OCI-LY1 (cell line): Measurements from ENCODE around the gene LRRC71.

Experiments
- H2AFZ ChIP-seq: fragments of 200-600 bp; sonication (generic), shearing (Covaris generic); 2 replicates; pipeline ENCODE4 v1.6.0; 2014; ENCODE audit warnings: antibody characterized with exemption, mild to moderate bottlenecking, low read length
- H3F3A ChIP-seq: fragments of 200-600 bp; sonication (generic), shearing (Covaris generic); 2 replicates; pipeline ENCODE4 v1.6.0; 2014; ENCODE audit warnings: mild to moderate bottlenecking, antibody characterized with exemption, low read length, moderate library complexity; ENCODE audit not compliant: insufficient read depth
- H3K27ac ChIP-seq: fragments of 200-600 bp; sonication (generic); 2 replicates; pipeline ENCODE4 v1.5.1; 2014; ENCODE audit warnings: low read length, mixed run types, mild to moderate bottlenecking, low read depth; ENCODE audit not compliant: poor library complexity, severe bottlenecking
- H3K27me3 ChIP-seq: fragments of 200-600 bp; sonication (generic); 2 replicates; pipeline ENCODE4 v1.6.0; 2014; ENCODE audit warnings: antibody characterized with exemption, mild to moderate bottlenecking, low read length, moderate library complexity; ENCODE audit not compliant: insufficient read depth
- H3K36me3 ChIP-seq: fragments of 200-600 bp; sonication (generic); 2 replicates; pipeline ENCODE4 v1.6.1; 2014; ENCODE audit warnings: mild to moderate bottlenecking, antibody characterized with exemption, low read length, moderate library complexity, mixed read lengths; ENCODE audit not compliant: insufficient read depth
- H3K4me1 ChIP-seq: fragments of 200-600 bp; sonication (generic); 2 replicates; pipeline ENCODE4 v1.5.1; 2014; ENCODE audit warnings: mild to moderate bottlenecking, low read length, moderate library complexity; ENCODE audit not compliant: insufficient read depth, severe bottlenecking
- H3K4me2 ChIP-seq: fragments of 200-600 bp; sonication (generic), shearing (Covaris generic); 2 replicates; pipeline ENCODE4 v1.6.1; 2014; ENCODE audit warnings: low read length
- H3K4me3 ChIP-seq: fragments of 200-600 bp; sonication (generic); 2 replicates; pipeline ENCODE4 v1.5.1; 2014; ENCODE audit warnings: low read length, low read depth, mild to moderate bottlenecking, mixed read lengths; ENCODE audit not compliant: poor library complexity, severe bottlenecking
- H3K79me2 ChIP-seq: fragments of 200-600 bp; shearing (Covaris generic); 2 replicates; pipeline ENCODE4 v1.6.1; 2016; ENCODE audit warnings: mixed run types, low read length, mixed read lengths; ENCODE audit not compliant: insufficient read depth
- H3K9ac ChIP-seq: fragments of 200-600 bp; sonication (generic), shearing (Covaris generic); 2 replicates; pipeline ENCODE4 v1.6.1; 2014; ENCODE audit warnings: mild to moderate bottlenecking, low read length, mixed read lengths
- H3K9me2 ChIP-seq: fragments of 200-600 bp; sonication (generic), shearing (Covaris generic); 2 replicates; pipeline ENCODE4 v1.6.1; 2014; ENCODE audit warnings: low read depth, mild to moderate bottlenecking, low read length, mixed read lengths
- H3K9me3 ChIP-seq: fragments of 200-600 bp; shearing (Covaris generic); 2 replicates; pipeline ENCODE4 v1.6.1; 2014; ENCODE audit warnings: low read length, mixed read lengths
- H4K20me1 ChIP-seq: fragments of 200-600 bp; sonication (generic), shearing (Covaris generic); 2 replicates; pipeline ENCODE4 v1.6.0; 2016; ENCODE audit warnings: mild to moderate bottlenecking, low read length; ENCODE audit not compliant: insufficient read depth
- CTCF ChIP-seq: fragments of 200-600 bp; sonication (generic), shearing (Covaris generic); IDR thresholded peaks from 2 replicates; pipeline ENCODE4 v1.5.1; 2017; ENCODE audit warnings: mild to moderate bottlenecking, antibody characterized with exemption, low read length, moderate library complexity, mixed read lengths
- EZH2 ChIP-seq: fragments of 200-600 bp; sonication (generic), shearing (Covaris generic); IDR thresholded peaks from 2 replicates; pipeline ENCODE4 v1.8.0; 2017; ENCODE audit warnings: borderline replicate concordance, mixed run types, mild to moderate bottlenecking, antibody characterized with exemption, low read length, moderate library complexity, mixed read lengths

LRRC71 gene

GRCh38 chr1:156887734-156888133 lies 32.7 kb upstream of the LRRC71 start:
- Histone ChIP-seq H3K79me2 (no peaks in the 10 kb centered on the region), H4K20me1 (no peaks in the 10 kb centered on the region), H3F3A (no peaks in the 10 kb centered on the region), H3K9ac (no peak overlapping the region), H3K9me3 (no peaks in the 10 kb centered on the region), H3K4me3 (no peak overlapping the region), H3K27me3 (0 out of 2 replicates have a peak, but pooled peaks cover 3% of the 10 kb centered on the region), H3K36me3 (no peaks in the 10 kb centered on the region), H2AFZ (no peak overlapping the region), H3K27ac (no peak overlapping the region), H3K4me2 (no peak overlapping the region), H3K4me1 (no peaks in the 10 kb centered on the region), H3K9me2 (no peaks in the 10 kb centered on the region)
- TF ChIP-seq CTCF, result no peak
- TF ChIP-seq EZH2, result no peak

GRCh38 chr1:156889802-156890580 lies 30.4 kb upstream of the LRRC71 start:
- no peaks in the 10 kb centered on the region for H3K9me3 ChIP-seq
- no peaks in the 10 kb centered on the region for H3K27me3 ChIP-seq
- TF ChIP-seq CTCF, result peak; percentile 73
- TF ChIP-seq EZH2, result no peak

GRCh38 chr1:156892190-156893047 lies 28.0 kb upstream of the LRRC71 start:
- Histone ChIP-seq H3K9ac (no peak overlapping the region), H3K27ac (no peak overlapping the region), H3K27me3 (no peaks in the 10 kb centered on the region; the same call in 1 of the 2 replicates), H3K9me2 (no peaks in the 10 kb centered on the region), H2AFZ (no peak overlapping the region), H3K4me3 (no peak overlapping the region), H3K79me2 (no peaks in the 10 kb centered on the region), H3K4me1 (no peaks in the 10 kb centered on the region), H3K9me3 (no peaks in the 10 kb centered on the region), H3K36me3 (no peaks in the 10 kb centered on the region), H3F3A (no peaks in the 10 kb centered on the region), H3K4me2 (no peak overlapping the region), H4K20me1 (no peaks in the 10 kb centered on the region)
- TF ChIP-seq CTCF (peak; percentile 77), EZH2 (no peak)

More at GRCh38 chr1:156889802-156890580, 30.4 kb upstream of the LRRC71 start:
- H2AFZ ChIP-seq, result no peak overlapping the region
- H3K4me3 ChIP-seq, result no peak overlapping the region
- H3K4me1 ChIP-seq, result no peaks in the 10 kb centered on the region
- H3F3A ChIP-seq, result no peaks in the 10 kb centered on the region
- no peaks in the 10 kb centered on the region for H3K9me2 ChIP-seq
- no peak overlapping the region for H3K4me2 ChIP-seq
- no peaks in the 10 kb centered on the region for H3K79me2 ChIP-seq
- no peaks in the 10 kb centered on the region for H3K36me3 ChIP-seq
- no peak overlapping the region for H3K27ac ChIP-seq
- no peak overlapping the region for H3K9ac ChIP-seq
- H4K20me1 ChIP-seq, result no peaks in the 10 kb centered on the region
